Measurements from ENCODE around the gene RFTN1.

- TF ChIP-seq HMGXB4 (CRISPR knock-in tag; IDR thresholded peaks at IDR 0.05; ENCODE audit: borderline replicate concordance) (no peak), RAD21 (conservative IDR thresholded peaks at IDR 0.05 in 1 of 2, IDR thresholded peaks at IDR 0.05 in 1 of 2) (no peak), POLR2A (IDR thresholded peaks at IDR 0.05; ENCODE audit: low read length) (no peak), EP300 (IDR thresholded peaks at IDR 0.05) (no peak), KDM1A (IDR thresholded peaks at IDR 0.05; ENCODE audit: low read depth) (no peak), ESRRA (IDR thresholded peaks at IDR 0.05; ENCODE audit: borderline replicate concordance, low read length) (no peak), POLR2AphosphoS2 (conservative IDR thresholded peaks at IDR 0.05; ENCODE audit: low read length) (no peak), RNF2 (IDR thresholded peaks at IDR 0.05; ENCODE audit: borderline replicate concordance, low read depth) (no peak), RCOR1 (IDR thresholded peaks at IDR 0.05; ENCODE audit: low read depth, low read length) (no peak)
- TF ChIP-seq, protein P1, sequence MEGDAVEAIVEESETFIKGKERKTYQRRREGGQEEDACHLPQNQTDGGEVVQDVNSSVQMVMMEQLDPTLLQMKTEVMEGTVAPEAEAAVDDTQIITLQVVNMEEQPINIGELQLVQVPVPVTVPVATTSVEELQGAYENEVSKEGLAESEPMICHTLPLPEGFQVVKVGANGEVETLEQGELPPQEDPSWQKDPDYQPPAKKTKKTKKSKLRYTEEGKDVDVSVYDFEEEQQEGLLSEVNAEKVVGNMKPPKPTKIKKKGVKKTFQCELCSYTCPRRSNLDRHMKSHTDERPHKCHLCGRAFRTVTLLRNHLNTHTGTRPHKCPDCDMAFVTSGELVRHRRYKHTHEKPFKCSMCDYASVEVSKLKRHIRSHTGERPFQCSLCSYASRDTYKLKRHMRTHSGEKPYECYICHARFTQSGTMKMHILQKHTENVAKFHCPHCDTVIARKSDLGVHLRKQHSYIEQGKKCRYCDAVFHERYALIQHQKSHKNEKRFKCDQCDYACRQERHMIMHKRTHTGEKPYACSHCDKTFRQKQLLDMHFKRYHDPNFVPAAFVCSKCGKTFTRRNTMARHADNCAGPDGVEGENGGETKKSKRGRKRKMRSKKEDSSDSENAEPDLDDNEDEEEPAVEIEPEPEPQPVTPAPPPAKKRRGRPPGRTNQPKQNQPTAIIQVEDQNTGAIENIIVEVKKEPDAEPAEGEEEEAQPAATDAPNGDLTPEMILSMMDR (IDR thresholded peaks at IDR 0.05), result no peak
- TF ChIP-seq, protein P2, sequence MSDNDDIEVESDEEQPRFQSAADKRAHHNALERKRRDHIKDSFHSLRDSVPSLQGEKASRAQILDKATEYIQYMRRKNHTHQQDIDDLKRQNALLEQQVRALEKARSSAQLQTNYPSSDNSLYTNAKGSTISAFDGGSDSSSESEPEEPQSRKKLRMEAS (IDR thresholded peaks at IDR 0.05), result no peak
Observed at GRCh38 chr3:16534640-16535262, 21.3 kb upstream of the RFTN1 start.
